Stimulated activated naive CD8-positive, alpha-beta T cell treated with anti-CD3 and anti-CD28 coated beads, Interleukin-15, Interleukin-2, amounts not matched to agents 100 U/mL and 50 U/mL, for 24 hours (primary cell): ENCODE results near the gene AKAP17A.
"Not testable (repeated sequence)": the region's sequence is repeated elsewhere in the genome, so short reads cannot be mapped to it uniquely, and the experiment has no call there.

Experiments
- ATAC-seq: fragments of 150-1000 bp; cut with Tn5 transposase; one replicate; pipeline ENCODE4 v1.10.0; 2021
- DNase-seq: peaks from one replicate; pipeline ENCODE4 v3.0.0; 2021

Gene AKAP17A

GRCh38 chrX:1602299-1602698 is 10.9 kb downstream of the AKAP17A start:
- no peak for DNase-seq
- no peak for ATAC-seq

GRCh38 chrX:1606496-1606895 is 15.1 kb downstream of the AKAP17A start:
- ATAC-seq (no peak), DNase-seq (no peak)

GRCh38 chrX:1609311-1609710 is 17.9 kb downstream of the AKAP17A start:
- DNase-seq (no peak), ATAC-seq (no peak)

- ATAC-seq = no peak
- no peak for DNase-seq
These were observed 18.4 kb downstream of the AKAP17A start for GRCh38 chrX:1609762-1610161.

GRCh38 chrX:1610166-1610565 is 18.8 kb downstream of the AKAP17A start:
- DNase-seq (no peak), ATAC-seq (no peak)

GRCh38 chrX:1610736-1611135 is 19.3 kb downstream of the AKAP17A start:
- no peak for DNase-seq
- no peak for ATAC-seq

- DNase-seq = no peak
- no peak for ATAC-seq
These were observed 21.4 kb downstream of the AKAP17A start for GRCh38 chrX:1612641-1613286.

- no peak for ATAC-seq
- no peak for DNase-seq
These were observed 23.5 kb downstream of the AKAP17A start, which contains the start of gene ASMT for GRCh38 chrX:1614927-1615326. ASMT (plus strand) TSS chrX:1615059; CDS start chrX:1615200, 141 bp downstream.

- DNase-seq = no peak
- ATAC-seq = no peak
These were observed 27.3 kb downstream of the AKAP17A start for GRCh38 chrX:1618689-1619088.

- ATAC-seq (no peak), DNase-seq (no peak)
These were observed 32.3 kb downstream of the AKAP17A start for GRCh38 chrX:1623691-1624090.

GRCh38 chrX:1624158-1624860 is 32.9 kb downstream of the AKAP17A start:
- not testable (repeated sequence) for DNase-seq, ATAC-seq

GRCh38 chrX:1624861-1625215 is 33.4 kb downstream of the AKAP17A start:
- not testable (repeated sequence) for DNase-seq, ATAC-seq

- ATAC-seq = no peak
- no peak for DNase-seq
These were observed 37.8 kb downstream of the AKAP17A start for GRCh38 chrX:1629244-1629643.

GRCh38 chrX:1646009-1646408 is 54.6 kb downstream of the AKAP17A start:
- DNase-seq (no peak), ATAC-seq (no peak)

GRCh38 chrX:1649621-1650020 is 58.2 kb downstream of the AKAP17A start:
- no peak for DNase-seq

More at GRCh38 chrX:1649621-1650020, 58.2 kb downstream of the AKAP17A start:
- no peak for ATAC-seq
